GM19452 (cell line): ENCODE measurements around the gene OSM.
A peak's percentile ranks its signal among the peaks of the same experiment; 100 is the strongest.

Source experiments
- ATAC-seq: cut with Tn5 transposase; IDR thresholded peaks from one replicate; pipeline ENCODE4 v1.9.1; 2021; ENCODE audit not compliant: unreplicated experiment

Gene OSM

GRCh38 chr22:30266445-30267381 lies at the start of gene OSM:
Gene OSM, minus strand, starts transcription at chr22:30266851. Its CDS starts 52 bp downstream, at chr22:30266799.
- no peak for ATAC-seq

GRCh38 chr22:30315962-30316576 lies 49.4 kb upstream of the OSM start:
- ATAC-seq, result no peak

- ATAC-seq, result no peak
Measured at GRCh38 chr22:30314915-30315314, 48.3 kb upstream of the OSM start.

GRCh38 chr22:30313527-30314363 lies 47.1 kb upstream of the OSM start:
- ATAC-seq, result no peak

GRCh38 chr22:30312053-30312452 lies 45.4 kb upstream of the OSM start:
- no peak for ATAC-seq

- no peak for ATAC-seq
Measured at GRCh38 chr22:30310881-30311771, 44.5 kb upstream of the OSM start.

- no peak for ATAC-seq
Measured at GRCh38 chr22:30309951-30310741, 43.5 kb upstream of the OSM start.

- ATAC-seq, result peak; percentile 35
Measured at GRCh38 chr22:30308518-30309230, 42.0 kb upstream of the OSM start.

GRCh38 chr22:30308093-30308492 lies 41.4 kb upstream of the OSM start:
- ATAC-seq, result no peak

- ATAC-seq, result no peak
Measured at GRCh38 chr22:30307041-30307574, 40.5 kb upstream of the OSM start.

GRCh38 chr22:30306627-30307011 lies 40.0 kb upstream of the OSM start:
- no peak for ATAC-seq

GRCh38 chr22:30305906-30306626 lies 39.4 kb upstream of the OSM start:
- ATAC-seq, result no peak

GRCh38 chr22:30305519-30305905 lies 38.9 kb upstream of the OSM start:
- ATAC-seq, result peak; percentile 43

- ATAC-seq, result no peak
Measured at GRCh38 chr22:30304495-30305244, 38.0 kb upstream of the OSM start.

GRCh38 chr22:30302810-30303138 lies 36.1 kb upstream of the OSM start:
- no peak for ATAC-seq

- no peak for ATAC-seq
Measured at GRCh38 chr22:30301995-30302809, 35.6 kb upstream of the OSM start.

- no peak for ATAC-seq
Measured at GRCh38 chr22:30299322-30299721, 32.7 kb upstream of the OSM start.
